CD4-positive, CD25-positive, alpha-beta regulatory T cell (primary cell): Measurements from ENCODE around the gene RBP3. TPM values are rescaled to one million over a fixed set of nuclear protein-coding genes. Genes with fewer than 3 reads are reported as not detected.

Source experiments
- ATAC-seq, 2 donors: fragments of 150-1000 bp; cut with Tn5 transposase; one replicate each; pipeline ENCODE4 v1.10.0; 2021; ENCODE audit warnings: low read depth in 2 of 2, moderate number of reproducible peaks in 2 of 2, moderate library complexity in 1 of 2
- DNase-seq, 3 donors: peaks; one replicate each; pipeline versions ENCODE4 v3.0.0 to v3.0.0-alpha.2; 2012 to 2022; ENCODE audit warnings: mixed read lengths in 1 of 3
- H3K27ac ChIP-seq: one replicate; pipeline ENCODE4 v1.7.0; 2013; ENCODE audit warnings: mild to moderate bottlenecking, low read length; ENCODE audit not compliant: insufficient read depth, poor library complexity, severe bottlenecking
- H3K27me3 ChIP-seq: one replicate; pipeline ENCODE4 v1.7.0; 2013; ENCODE audit warnings: low read length; ENCODE audit not compliant: control insufficient read depth, insufficient read depth
- H3K36me3 ChIP-seq: one replicate; pipeline ENCODE4 v1.7.0; 2013; ENCODE audit warnings: mild to moderate bottlenecking, low read length, moderate library complexity; ENCODE audit not compliant: control insufficient read depth, insufficient read depth
- H3K4me1 ChIP-seq: 2 replicates; pipeline ENCODE4 v1.7.0; 2013; ENCODE audit warnings: mild to moderate bottlenecking, low read length; ENCODE audit not compliant: insufficient read depth, control insufficient read depth, poor library complexity, severe bottlenecking
- H3K4me3 ChIP-seq: one replicate; pipeline ENCODE4 v1.7.0; 2013; ENCODE audit warnings: low read depth, mild to moderate bottlenecking, low read length, moderate library complexity
- H3K9me3 ChIP-seq, 2 experiments: 1 replicate in 1 of 2; 2 replicates in 1 of 2; pipeline ENCODE4 v1.7.0; 2013; ENCODE audit warnings: low read length in 2 of 2, mild to moderate bottlenecking in 1 of 2, moderate library complexity in 1 of 2; ENCODE audit not compliant: control insufficient read depth in 2 of 2
- H3K27ac Mint-ChIP-seq, 3 donors: one replicate each; pipeline ENCODE4 v1.8.0; 2020 to 2022; ENCODE audit warnings: mild to moderate bottlenecking in 3 of 3, mixed read lengths in 3 of 3, moderate library complexity in 2 of 3
- H3K27me3 Mint-ChIP-seq: one replicate; pipeline ENCODE4 v1.8.0; 2022; ENCODE audit warnings: mild to moderate bottlenecking, mixed read lengths
- H3K36me3 Mint-ChIP-seq: one replicate; pipeline ENCODE4 v1.8.0; 2020; ENCODE audit warnings: mixed read lengths
- H3K4me1 Mint-ChIP-seq, 4 donors: one replicate each; pipeline ENCODE4 v1.8.0; 2020 to 2022; ENCODE audit warnings: mixed read lengths in 4 of 4, mild to moderate bottlenecking in 1 of 4
- H3K4me3 Mint-ChIP-seq, 4 donors: one replicate each; pipeline ENCODE4 v1.8.0; 2020 to 2022; ENCODE audit warnings: mild to moderate bottlenecking in 4 of 4, mixed read lengths in 4 of 4, moderate library complexity in 3 of 4
- H3K9me3 Mint-ChIP-seq, 7 donors: one replicate each; pipeline ENCODE4 v1.8.0; 2020 to 2022; ENCODE audit warnings: mixed read lengths in 7 of 7, mild to moderate bottlenecking in 3 of 7, moderate library complexity in 2 of 7
- polyA plus RNA-seq, 4 donors: library from polyadenylated mRNA; unstranded; fragments of 300-500 nt; fragmentation: Illumina TruSeq; gene quantifications; one replicate each; pipeline ENCODE4 v1.2.3, GENCODE V29; 2021
- total RNA-seq: library from RNA; stranded (reverse); gene quantifications from one replicate; pipeline ENCODE4 v1.2.3, GENCODE V29; 2022

The RBP3 gene
- total and polyA plus RNA-seq, 5 donors from 2014 or later = not detected

DNA sequence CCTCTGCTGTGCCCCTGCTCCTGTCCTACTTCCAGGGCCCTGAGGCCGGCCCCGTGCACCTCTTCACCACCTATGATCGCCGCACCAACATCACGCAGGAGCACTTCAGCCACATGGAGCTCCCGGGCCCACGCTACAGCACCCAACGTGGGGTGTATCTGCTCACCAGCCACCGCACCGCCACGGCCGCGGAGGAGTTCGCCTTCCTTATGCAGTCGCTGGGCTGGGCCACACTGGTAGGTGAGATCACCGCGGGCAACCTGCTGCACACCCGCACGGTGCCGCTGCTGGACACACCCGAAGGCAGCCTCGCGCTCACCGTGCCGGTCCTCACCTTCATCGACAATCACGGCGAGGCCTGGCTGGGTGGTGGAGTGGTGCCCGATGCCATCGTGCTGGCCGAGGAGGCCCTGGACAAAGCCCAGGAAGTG is 1.8 kb downstream of the RBP3 start:
- no peaks in the 10 kb centered on the region for H3K9me3 Mint-ChIP-seq
- H3K27me3 Mint-ChIP-seq = peaks cover 6% of the 10 kb centered on the region
- ATAC-seq (no peak), DNase-seq (no peak)
- no peaks in the 10 kb centered on the region for H3K36me3 Mint-ChIP-seq
- Histone ChIP-seq H3K27ac (no peak overlapping the region), H3K4me1 (no peaks in the 10 kb centered on the region), H3K27me3 (no peaks in the 10 kb centered on the region), H3K36me3 (no peaks in the 10 kb centered on the region), H3K4me3 (no peak overlapping the region), H3K9me3 (no peaks in the 10 kb centered on the region)
- H3K4me1 Mint-ChIP-seq = no peaks in the 10 kb centered on the region
- no peak overlapping the region for H3K27ac Mint-ChIP-seq
- H3K4me3 Mint-ChIP-seq = no peak overlapping the region

DNA sequence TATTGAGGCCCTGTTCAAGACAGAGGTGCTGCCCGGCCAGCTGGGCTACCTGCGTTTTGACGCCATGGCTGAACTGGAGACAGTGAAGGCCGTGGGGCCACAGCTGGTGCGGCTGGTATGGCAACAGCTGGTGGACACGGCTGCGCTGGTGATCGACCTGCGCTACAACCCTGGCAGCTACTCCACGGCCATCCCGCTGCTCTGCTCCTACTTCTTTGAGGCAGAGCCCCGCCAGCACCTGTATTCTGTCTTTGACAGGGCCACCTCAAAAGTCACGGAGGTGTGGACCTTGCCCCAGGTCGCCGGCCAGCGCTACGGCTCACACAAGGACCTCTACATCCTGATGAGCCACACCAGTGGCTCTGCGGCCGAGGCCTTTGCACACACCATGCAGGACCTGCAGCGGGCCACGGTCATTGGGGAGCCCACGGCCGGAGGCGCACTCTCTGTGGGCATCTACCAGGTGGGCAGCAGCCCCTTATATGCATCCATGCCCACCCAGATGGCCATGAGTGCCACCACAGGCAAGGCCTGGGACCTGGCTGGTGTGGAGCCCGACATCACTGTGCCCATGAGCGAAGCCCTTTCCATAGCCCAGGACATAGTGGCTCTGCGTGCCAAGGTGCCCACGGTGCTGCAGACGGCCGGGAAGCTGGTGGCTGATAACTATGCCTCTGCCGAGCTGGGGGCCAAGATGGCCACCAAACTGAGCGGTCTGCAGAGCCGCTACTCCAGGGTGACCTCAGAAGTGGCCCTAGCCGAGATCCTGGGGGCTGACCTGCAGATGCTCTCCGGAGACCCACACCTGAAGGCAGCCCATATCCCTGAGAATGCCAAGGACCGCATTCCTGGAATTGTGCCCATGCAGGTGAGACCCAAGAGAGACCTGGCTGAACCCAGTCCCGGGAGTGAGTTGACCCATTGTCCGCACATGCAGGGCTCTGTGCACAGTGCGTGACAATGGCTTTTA is 2.8 kb downstream of the RBP3 start:
- Mint-ChIP-seq H3K4me1 (no peaks in the 10 kb centered on the region), H3K4me3 (no peak overlapping the region), H3K36me3 (no peaks in the 10 kb centered on the region), H3K27me3 (peaks cover 6% of the 10 kb centered on the region), H3K9me3 (no peaks in the 10 kb centered on the region), H3K27ac (no peak overlapping the region)
- DNase-seq = no peak
- Histone ChIP-seq H3K4me1 (no peaks in the 10 kb centered on the region), H3K36me3 (no peaks in the 10 kb centered on the region), H3K27me3 (no peaks in the 10 kb centered on the region), H3K4me3 (no peak overlapping the region), H3K27ac (no peak overlapping the region), H3K9me3 (no peaks in the 10 kb centered on the region)
- ATAC-seq = no peak

DNA sequence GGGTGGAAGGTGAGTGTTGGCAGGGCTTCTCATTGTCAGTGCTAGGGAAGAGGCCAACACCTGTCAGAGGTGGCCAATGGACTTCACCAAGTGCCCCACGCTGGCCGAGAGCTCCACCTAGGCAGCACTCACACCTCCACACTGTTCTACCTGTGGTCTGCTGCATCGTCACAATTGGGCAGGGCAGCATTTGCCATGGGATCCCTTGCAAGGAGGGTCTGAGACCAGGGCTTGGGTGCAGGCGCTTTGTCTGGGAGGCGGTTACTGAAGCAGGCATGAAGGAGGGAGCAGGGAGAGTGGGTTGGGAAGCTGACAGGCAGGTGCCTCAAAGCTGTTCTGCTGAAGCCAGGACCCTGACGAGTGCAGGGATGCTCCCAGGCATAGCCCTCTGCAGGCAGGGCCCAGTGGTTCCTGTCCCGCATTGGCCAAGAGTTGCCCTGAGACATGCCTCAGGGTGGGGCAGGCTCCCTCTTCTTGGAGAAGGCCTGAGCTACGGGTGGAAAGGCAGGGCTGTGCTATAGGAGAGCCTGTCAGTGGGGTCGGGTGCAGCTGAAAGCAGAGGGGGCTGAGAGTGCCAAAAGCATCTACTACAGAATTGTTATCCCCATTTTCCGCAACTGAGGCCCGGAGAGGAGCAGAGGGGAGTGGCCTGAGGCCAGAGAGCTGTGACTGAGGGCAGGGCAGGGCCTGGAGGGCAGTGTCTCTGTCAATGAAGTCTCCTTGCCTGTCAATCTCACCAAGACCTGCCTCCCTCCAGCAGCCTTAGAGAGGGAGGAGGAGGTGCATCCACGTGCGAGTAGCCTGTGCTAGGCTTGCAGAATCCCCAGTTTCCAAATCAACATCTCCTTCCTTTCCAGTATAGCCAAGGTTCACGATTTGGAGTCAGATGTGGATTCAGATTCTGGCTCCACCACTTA is 4.0 kb downstream of the RBP3 start:
- no peaks in the 10 kb centered on the region for H3K4me1 Mint-ChIP-seq
- no peak overlapping the region for H3K4me3 ChIP-seq
- H3K27ac Mint-ChIP-seq = no peak overlapping the region
- H3K4me3 Mint-ChIP-seq = no peak overlapping the region
- no peaks in the 10 kb centered on the region for H3K36me3 ChIP-seq
- no peaks in the 10 kb centered on the region for H3K27me3 ChIP-seq
- no peaks in the 10 kb centered on the region for H3K36me3 Mint-ChIP-seq
- no peaks in the 10 kb centered on the region for H3K9me3 ChIP-seq
- DNase-seq (no peak), ATAC-seq (no peak)
- H3K27me3 Mint-ChIP-seq = peaks cover 6% of the 10 kb centered on the region
- no peak overlapping the region for H3K27ac ChIP-seq
- no peaks in the 10 kb centered on the region for H3K9me3 Mint-ChIP-seq
- H3K4me1 ChIP-seq = no peaks in the 10 kb centered on the region

DNA sequence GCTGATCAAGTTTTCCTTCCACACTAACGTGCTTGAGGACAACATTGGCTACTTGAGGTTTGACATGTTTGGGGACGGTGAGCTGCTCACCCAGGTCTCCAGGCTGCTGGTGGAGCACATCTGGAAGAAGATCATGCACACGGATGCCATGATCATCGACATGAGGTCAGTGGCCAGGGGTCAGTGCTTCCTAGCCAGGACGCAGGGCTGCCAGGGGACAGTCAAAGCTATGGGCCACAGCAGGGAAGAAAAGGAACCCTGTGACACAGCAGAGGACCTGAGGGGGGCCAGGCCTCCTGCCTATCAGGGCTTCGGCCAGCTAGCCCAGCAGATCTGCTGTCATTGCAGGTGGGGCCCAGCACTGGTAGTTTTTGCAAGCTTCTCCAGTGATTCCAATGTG is 5.2 kb downstream of the RBP3 start:
- Histone ChIP-seq H3K9me3 (no peaks in the 10 kb centered on the region), H3K36me3 (no peaks in the 10 kb centered on the region), H3K27me3 (no peaks in the 10 kb centered on the region), H3K4me1 (no peaks in the 10 kb centered on the region), H3K27ac (no peak overlapping the region), H3K4me3 (no peak overlapping the region)
- H3K4me1 Mint-ChIP-seq = no peaks in the 10 kb centered on the region
- no peaks in the 10 kb centered on the region for H3K36me3 Mint-ChIP-seq
- H3K9me3 Mint-ChIP-seq = no peaks in the 10 kb centered on the region
- H3K4me3 Mint-ChIP-seq = no peak overlapping the region
- H3K27me3 Mint-ChIP-seq = no peaks in the 10 kb centered on the region
- DNase-seq (no peak), ATAC-seq (no peak)
- H3K27ac Mint-ChIP-seq = no peak overlapping the region

GRCh38 chr10:47354165-47354564 is 6.0 kb downstream of the RBP3 start:
- no peak overlapping the region for H3K27ac ChIP-seq
- H3K27me3 Mint-ChIP-seq = no peaks in the 10 kb centered on the region
- no peaks in the 10 kb centered on the region for H3K4me1 ChIP-seq
- H3K27ac Mint-ChIP-seq = no peak overlapping the region
- no peaks in the 10 kb centered on the region for H3K36me3 Mint-ChIP-seq
- H3K27me3 ChIP-seq = no peaks in the 10 kb centered on the region
- H3K4me1 Mint-ChIP-seq = no peaks in the 10 kb centered on the region
- H3K4me3 ChIP-seq = no peak overlapping the region
- peak overlapping the region in 1 of 4 donors; percentile 6 for H3K4me3 Mint-ChIP-seq
- H3K36me3 ChIP-seq = no peaks in the 10 kb centered on the region
- DNase-seq (no peak), ATAC-seq (no peak)
- no peaks in the 10 kb centered on the region for H3K9me3 ChIP-seq
- no peaks in the 10 kb centered on the region for H3K9me3 Mint-ChIP-seq

GRCh38 chr10:47354900-47355299 is 6.7 kb downstream of the RBP3 start:
- no peaks in the 10 kb centered on the region for H3K27me3 Mint-ChIP-seq
- no peaks in the 10 kb centered on the region for H3K27me3 ChIP-seq
- H3K4me3 ChIP-seq = no peak overlapping the region
- H3K9me3 ChIP-seq = no peaks in the 10 kb centered on the region
- H3K4me3 Mint-ChIP-seq = no peak overlapping the region
- no peaks in the 10 kb centered on the region for H3K36me3 ChIP-seq
- no peaks in the 10 kb centered on the region for H3K4me1 Mint-ChIP-seq
- H3K27ac ChIP-seq = no peak overlapping the region
- ATAC-seq = no peak
- H3K27ac Mint-ChIP-seq = no peak overlapping the region
- H3K9me3 Mint-ChIP-seq = no peaks in the 10 kb centered on the region
- no peak for DNase-seq
- H3K4me1 ChIP-seq = no peaks in the 10 kb centered on the region
- no peaks in the 10 kb centered on the region for H3K36me3 Mint-ChIP-seq

GRCh38 chr10:47356708-47357107 is 8.5 kb downstream of the RBP3 start:
- no peaks in the 10 kb centered on the region for H3K9me3 ChIP-seq
- H3K4me3 ChIP-seq = no peak overlapping the region
- Mint-ChIP-seq H3K36me3 (no peaks in the 10 kb centered on the region), H3K9me3 (no peaks in the 10 kb centered on the region), H3K27ac (no peak overlapping the region), H3K4me1 (no peaks in the 10 kb centered on the region), H3K27me3 (no peaks in the 10 kb centered on the region), H3K4me3 (no peak overlapping the region)
- H3K36me3 ChIP-seq = no peaks in the 10 kb centered on the region
- H3K27me3 ChIP-seq = no peaks in the 10 kb centered on the region
- H3K4me1 ChIP-seq = no peaks in the 10 kb centered on the region
- DNase-seq = no peak
- no peak for ATAC-seq
- no peak overlapping the region for H3K27ac ChIP-seq
